RWPE1 (cell line): ENCODE results near the gene RMND1.
"Not testable (repeated sequence)": the region's sequence is repeated elsewhere in the genome, so short reads cannot be mapped to it uniquely, and the experiment has no call there.

ENCODE experiments used
- CTCF ChIA-PET: fragments of 350-600 bp; sonication (Branson Sonifier 250); formaldehyde crosslinking; extraction: SDS; loops from one replicate; lab custom pipeline; 2021; lab: Yijun Ruan, JAX
- POLR2A ChIA-PET: fragments of 400-600 bp; formaldehyde crosslinking; extraction: SDS; loops from one replicate; lab custom pipeline; 2020; ENCODE audit warnings: antibody characterized with exemption; ENCODE audit not compliant: low non-redundant PET; lab: Yijun Ruan, JAX
- DNase-seq: peaks from one replicate; pipeline ENCODE4 v3.0.0; 2012; ENCODE audit warnings: low spot score
- H3K27ac ChIP-seq: fragments of 450-650 bp; 2 replicates; pipeline ENCODE4 v1.5.1; 2017
- TF ChIP-seq, protein P1 (sequence below): fragments of 450-650 bp; conservative IDR thresholded peaks from 2 replicates; pipeline ENCODE4 v1.5.1; 2017; ENCODE audit warnings: low read depth, mild to moderate bottlenecking

The RMND1 gene

DNA sequence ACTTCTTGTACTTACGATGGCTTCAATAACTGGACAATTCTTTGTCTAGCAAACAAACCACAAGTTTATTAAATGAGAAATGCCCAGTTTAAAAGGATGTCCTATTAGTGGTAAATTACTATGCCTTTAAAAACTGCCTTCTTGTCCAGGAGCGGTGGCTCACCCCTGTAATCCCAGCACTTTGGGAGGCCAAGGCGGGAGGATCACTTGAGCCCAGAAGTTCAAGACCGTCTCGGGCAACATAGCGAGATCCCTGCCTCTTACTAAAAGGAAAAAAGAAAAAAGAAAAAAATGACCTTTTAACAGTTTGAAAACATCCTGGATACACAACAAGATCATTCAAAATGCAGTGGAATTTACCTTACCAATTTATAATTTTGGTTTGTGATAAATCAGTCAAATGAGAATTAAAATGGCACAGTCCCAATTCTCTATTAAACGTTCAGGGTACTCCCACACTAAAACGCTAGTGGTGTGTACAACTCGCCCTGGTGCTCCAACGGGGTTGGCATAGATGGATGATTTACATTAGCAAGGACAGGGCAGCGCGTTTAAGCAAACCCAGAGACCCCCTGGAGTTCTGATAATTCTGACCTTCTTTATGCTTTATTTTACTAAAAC, 62.8 kb downstream of the RMND1 start:
- CTCF ChIA-PET = interaction anchor here (0.6 kb wide), 1 partner anchor 20 kb away, joined by 3 read pairs; no protein-coding TSS in a partner anchor
- no peak for DNase-seq
- POLR2A ChIA-PET = interaction anchor here (0.7 to 1.0 kb wide), 3 partner anchors 10 to 1844 kb away, joined by 3 to 4 read pairs (median 3); no protein-coding TSS in a partner anchor
- H3K27ac ChIP-seq = peak overlapping the region; percentile 99
- TF ChIP-seq, protein P1, sequence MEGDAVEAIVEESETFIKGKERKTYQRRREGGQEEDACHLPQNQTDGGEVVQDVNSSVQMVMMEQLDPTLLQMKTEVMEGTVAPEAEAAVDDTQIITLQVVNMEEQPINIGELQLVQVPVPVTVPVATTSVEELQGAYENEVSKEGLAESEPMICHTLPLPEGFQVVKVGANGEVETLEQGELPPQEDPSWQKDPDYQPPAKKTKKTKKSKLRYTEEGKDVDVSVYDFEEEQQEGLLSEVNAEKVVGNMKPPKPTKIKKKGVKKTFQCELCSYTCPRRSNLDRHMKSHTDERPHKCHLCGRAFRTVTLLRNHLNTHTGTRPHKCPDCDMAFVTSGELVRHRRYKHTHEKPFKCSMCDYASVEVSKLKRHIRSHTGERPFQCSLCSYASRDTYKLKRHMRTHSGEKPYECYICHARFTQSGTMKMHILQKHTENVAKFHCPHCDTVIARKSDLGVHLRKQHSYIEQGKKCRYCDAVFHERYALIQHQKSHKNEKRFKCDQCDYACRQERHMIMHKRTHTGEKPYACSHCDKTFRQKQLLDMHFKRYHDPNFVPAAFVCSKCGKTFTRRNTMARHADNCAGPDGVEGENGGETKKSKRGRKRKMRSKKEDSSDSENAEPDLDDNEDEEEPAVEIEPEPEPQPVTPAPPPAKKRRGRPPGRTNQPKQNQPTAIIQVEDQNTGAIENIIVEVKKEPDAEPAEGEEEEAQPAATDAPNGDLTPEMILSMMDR = no peak

DNA sequence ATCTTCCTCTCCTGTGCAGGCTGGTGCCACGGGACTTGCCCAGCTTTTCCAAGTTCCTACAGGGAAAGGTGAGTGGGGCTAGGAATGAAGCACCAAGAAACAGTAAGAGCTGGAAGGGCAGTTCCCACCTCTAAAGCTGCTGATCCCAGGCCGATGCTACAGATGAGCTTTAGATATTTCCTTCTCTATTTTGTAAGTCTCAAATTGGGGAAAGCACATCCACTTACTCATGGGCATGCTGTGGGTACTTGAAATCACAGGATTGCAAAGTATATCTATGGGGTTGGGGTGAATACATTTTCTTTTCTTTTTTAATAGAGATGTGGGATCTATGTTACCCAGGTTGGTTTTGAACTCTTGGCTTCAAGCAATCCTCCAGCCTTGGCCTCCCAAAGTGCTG, 63.7 kb downstream of the RMND1 start:
- POLR2A ChIA-PET = no interaction called here
- H3K27ac ChIP-seq = no peak overlapping the region
- no peak for DNase-seq
- CTCF ChIA-PET = no interaction called here
- TF ChIP-seq, protein P1 = no peak

DNA sequence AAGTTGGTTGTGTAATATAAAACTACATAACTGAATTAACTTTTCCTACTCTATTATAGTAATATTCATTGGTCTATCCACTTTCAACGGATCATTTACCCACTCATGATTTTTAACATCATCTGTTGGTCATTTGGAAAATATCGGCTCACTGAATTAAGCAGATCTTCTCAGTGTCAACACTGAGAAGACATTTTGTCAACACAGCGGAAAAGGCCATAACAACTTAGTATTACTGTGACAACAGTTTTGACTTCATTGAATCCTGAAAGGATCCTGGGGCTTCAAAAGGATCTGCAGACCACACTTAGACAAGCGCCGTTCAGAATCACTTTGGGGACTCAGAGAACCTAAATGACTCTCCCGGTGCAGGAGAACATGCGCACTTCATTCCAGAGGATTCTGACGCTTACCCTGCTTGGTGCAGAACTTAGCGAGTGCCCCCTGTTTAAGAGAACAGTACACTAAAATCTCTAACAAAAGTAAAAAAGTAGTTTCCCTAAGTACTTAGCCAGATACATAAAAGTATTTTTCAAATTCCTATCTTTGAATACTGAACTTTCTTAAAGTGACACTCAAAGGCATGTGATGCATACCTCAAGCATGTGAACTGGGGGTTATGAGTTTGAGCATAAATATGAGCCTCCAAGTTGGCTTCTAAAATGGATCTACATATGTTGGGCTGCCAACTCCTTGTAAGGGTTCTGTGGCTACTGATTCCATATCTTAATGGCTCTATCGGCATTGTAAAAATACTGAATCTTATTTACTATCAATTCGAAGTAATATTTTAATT, 64.6 kb downstream of the RMND1 start:
- DNase-seq = no peak
- POLR2A ChIA-PET = no interaction called here
- TF ChIP-seq, protein P1 = no peak
- no peak overlapping the region for H3K27ac ChIP-seq
- CTCF ChIA-PET = no interaction called here

DNA sequence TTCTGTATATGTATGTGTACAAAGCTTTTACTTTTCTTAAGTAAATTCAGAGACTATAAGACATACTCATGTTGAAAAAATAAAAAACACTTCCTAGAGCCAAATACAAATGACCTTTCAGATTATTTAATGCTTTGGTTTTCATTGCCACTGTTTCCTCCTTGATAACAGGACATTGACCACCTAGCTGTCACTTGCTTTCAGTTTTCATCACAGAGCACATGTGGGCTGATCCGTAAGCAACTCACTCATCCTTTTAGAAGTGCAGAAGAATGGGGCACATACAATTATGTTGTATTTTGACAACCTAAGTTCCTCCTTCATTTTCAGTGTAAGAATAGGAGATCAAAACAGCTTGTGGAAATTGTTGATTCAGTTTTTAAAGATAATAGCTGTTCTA, 66.7 kb downstream of the RMND1 start:
- ChIA-PET CTCF (no interaction called here), POLR2A (no interaction called here)
- no peak for DNase-seq
- TF ChIP-seq, protein P1 = no peak
- no peak overlapping the region for H3K27ac ChIP-seq

DNA sequence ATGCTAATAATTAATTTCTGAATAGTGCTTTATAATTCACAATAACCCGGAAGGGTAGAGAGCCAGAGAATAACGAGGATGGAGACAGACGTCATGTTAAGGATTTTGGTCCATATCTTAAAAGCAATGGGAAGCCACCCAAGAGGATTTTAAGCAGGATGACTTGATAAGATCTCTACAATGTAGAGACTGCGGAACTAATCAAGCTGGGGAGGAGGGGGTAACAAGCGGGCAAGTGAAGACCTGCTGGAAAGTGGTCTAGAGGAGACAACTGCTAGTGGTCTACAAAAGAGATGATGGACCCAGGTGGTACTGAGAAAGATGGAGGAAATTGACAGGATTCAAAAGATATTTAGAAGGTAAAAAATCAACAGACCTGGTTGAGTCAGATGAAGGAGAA, 67.8 kb downstream of the RMND1 start:
- H3K27ac ChIP-seq = no peak overlapping the region
- DNase-seq = no peak
- ChIA-PET CTCF (no interaction called here), POLR2A (no interaction called here)
- TF ChIP-seq, protein P1 = no peak

DNA sequence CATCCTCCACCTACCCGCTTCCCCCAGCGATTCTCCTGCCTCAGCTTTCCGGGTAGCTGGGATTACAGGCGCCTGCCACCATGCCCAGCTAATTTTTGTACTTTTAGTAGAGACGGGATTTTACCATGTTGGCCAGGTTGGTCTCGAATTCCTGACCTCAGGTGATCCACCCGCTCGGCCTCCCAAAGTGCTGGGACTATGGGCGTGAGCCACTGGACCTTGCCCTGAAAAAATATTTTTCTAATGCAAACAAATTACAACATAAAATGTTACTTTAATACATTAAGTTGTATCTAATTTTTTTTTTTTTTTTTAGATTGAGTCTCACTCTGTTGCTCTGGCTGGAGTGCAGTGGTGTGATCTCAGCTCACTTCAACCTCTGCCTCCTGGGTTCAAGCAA, 69.3 kb downstream of the RMND1 start:
- CTCF ChIA-PET, POLR2A ChIA-PET, DNase-seq, H3K27ac ChIP-seq: not testable (repeated sequence)

DNA sequence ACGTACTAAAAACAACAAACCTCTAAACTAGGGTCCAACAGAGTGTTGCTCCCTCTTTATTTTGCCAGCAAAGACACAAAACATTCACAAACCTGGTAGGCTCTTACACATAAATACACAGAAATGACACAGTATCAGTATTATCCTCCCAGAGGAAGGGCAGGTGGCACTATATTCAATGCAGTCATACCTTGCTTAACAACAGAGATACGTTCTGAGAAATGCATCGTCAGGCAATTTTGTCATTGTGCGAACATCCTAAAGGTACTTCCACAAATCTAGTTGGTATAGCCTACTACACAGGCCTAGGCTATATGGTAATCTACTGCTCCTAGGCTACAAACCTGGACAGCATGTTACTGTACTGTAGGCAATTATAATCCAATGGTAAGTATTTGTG, 70.2 kb downstream of the RMND1 start:
- CTCF ChIA-PET = no interaction called here
- POLR2A ChIA-PET = no interaction called here

More for the DNA sequence above, 70.2 kb downstream of the RMND1 start:
- H3K27ac ChIP-seq = no peak overlapping the region
- TF ChIP-seq, protein P1 = no peak
- DNase-seq = no peak
